ENCODE results near the gene TMEM125.

Gene TMEM125

GRCh38 chr1:43284546-43285110 lies 14.8 kb downstream of the TMEM125 start:
- no peak for DNase-seq
- Histone ChIP-seq H2AFZ (ENCODE audit: low read depth, low read length) (no peak overlapping the region), H3K79me1 (replicated peaks; ENCODE audit: low read length, poor library complexity, severe bottlenecking) (no peaks in the 10 kb centered on the region), H3K4ac (ENCODE audit: low read depth in 1 of 2, low read length in 2 of 2) (no peak overlapping the region), H4K8ac (ENCODE audit: low read length) (no peak overlapping the region), H2BK5ac (ENCODE audit: low read depth, low read length, poor library complexity, severe bottlenecking) (no peak overlapping the region), H4K91ac (ENCODE audit: low read length) (no peak overlapping the region), H3K9ac (ENCODE audit: low read length) (no peak overlapping the region), H3K36me3 (ENCODE audit: control insufficient read depth in 1 of 2, insufficient read depth in 2 of 2, low read depth in 1 of 2, low read length in 2 of 2) (no peaks in the 10 kb centered on the region), H3K4me1 (ENCODE audit: control insufficient read depth, insufficient read depth, low read depth, low read length) (peaks cover 2% of the 10 kb centered on the region), H3K23ac (ENCODE audit: low read length in 2 of 2) (no peak overlapping the region), H2AK5ac (ENCODE audit: low read length, severe bottlenecking) (no peak overlapping the region), H2BK12ac (ENCODE audit: low read length in 2 of 2) (no peak overlapping the region), H3K27me3 (ENCODE audit: control insufficient read depth in 1 of 2, insufficient read depth in 1 of 2, low read length in 2 of 2) (peaks cover 26 to 32% of the 10 kb centered on the region in 2 experiments), H3K4me2 (ENCODE audit: low read length, poor library complexity, severe bottlenecking) (no peak overlapping the region), H3K4me3 (ENCODE audit: insufficient read depth in 1 of 2, low read depth in 1 of 2, low read length in 2 of 2) (no peak overlapping the region), H3K9me3 (ENCODE audit: control insufficient read depth, low read length) (no peaks in the 10 kb centered on the region), H2BK15ac (ENCODE audit: low read depth, poor library complexity, severe bottlenecking) (no peak overlapping the region), H2BK120ac (ENCODE audit: low read depth, low read length) (no peak overlapping the region), H3K27ac (ENCODE audit: low read length, poor library complexity, severe bottlenecking) (no peak overlapping the region), H3K14ac (ENCODE audit: low read length in 2 of 2) (no peak overlapping the region), H3K18ac (ENCODE audit: low read depth in 1 of 2, low read length in 2 of 2) (no peak overlapping the region)
- 90% methylated on average over 12 of the region's 12 CpGs for WGBS

DNA sequence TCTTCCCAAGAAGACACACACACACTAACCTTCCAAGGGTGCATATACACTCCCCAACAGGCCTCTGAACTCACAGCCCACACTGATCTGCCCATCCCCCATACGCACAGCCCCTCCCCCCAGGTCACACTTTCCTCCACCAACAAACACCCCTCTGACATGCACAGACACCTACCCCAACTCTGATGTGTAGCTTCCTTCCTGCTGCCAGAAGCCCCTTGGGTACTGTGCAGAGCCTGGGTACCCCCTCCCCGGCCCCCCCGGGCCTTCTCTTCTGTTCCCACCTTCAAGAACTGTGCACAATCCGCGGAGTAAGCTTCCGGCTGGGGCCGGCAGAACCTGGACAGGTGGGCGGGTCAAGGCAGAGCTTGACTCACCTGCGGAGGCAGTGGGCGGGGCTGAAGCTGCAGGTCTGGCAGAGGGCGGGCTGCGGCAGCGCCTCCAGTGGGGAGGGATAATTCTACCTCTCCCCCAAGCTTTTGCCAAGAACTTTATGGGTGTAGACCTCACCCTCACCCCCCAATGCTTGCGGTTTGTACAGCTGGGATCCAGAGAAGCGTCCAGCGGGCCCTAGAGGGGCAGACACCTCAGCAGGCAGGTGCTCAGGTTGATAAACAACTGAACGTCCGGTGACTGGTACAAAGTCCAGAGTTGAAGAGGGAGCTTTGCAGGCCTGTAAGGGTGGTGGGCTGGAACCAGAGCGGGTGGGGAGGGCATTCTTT lies 15.6 kb downstream of the TMEM125 start, which contains the start of gene C1orf210:
C1orf210 (minus strand) TSS at position 313 of the 722 bp plus-strand sequence. CDS start 2,311 bp downstream, outside the sequence.
- Histone ChIP-seq H3K4me1 (ENCODE audit: control insufficient read depth, insufficient read depth, low read depth, low read length) (peaks cover 2% of the 10 kb centered on the region), H2AK5ac (ENCODE audit: low read length, severe bottlenecking) (no peak within 1 kb of the TSS), H3K14ac (ENCODE audit: low read length in 2 of 2) (no peak within 1 kb of the TSS), H3K27ac (ENCODE audit: low read length, poor library complexity, severe bottlenecking) (no peak within 1 kb of the TSS), H3K18ac (ENCODE audit: low read depth in 1 of 2, low read length in 2 of 2) (no peak within 1 kb of the TSS), H3K4me2 (ENCODE audit: low read length, poor library complexity, severe bottlenecking) (no peak within 1 kb of the TSS), H2BK15ac (ENCODE audit: low read depth, poor library complexity, severe bottlenecking) (no peak within 1 kb of the TSS), H3K23ac (ENCODE audit: low read length in 2 of 2) (no peak within 1 kb of the TSS), H3K4ac (ENCODE audit: low read depth in 1 of 2, low read length in 2 of 2) (no peak within 1 kb of the TSS), H4K8ac (ENCODE audit: low read length) (no peak within 1 kb of the TSS), H2BK12ac (ENCODE audit: low read length in 2 of 2) (no peak within 1 kb of the TSS), H3K27me3 (ENCODE audit: control insufficient read depth in 1 of 2, insufficient read depth in 1 of 2, low read length in 2 of 2) (peaks cover 25 to 26% of the 10 kb centered on the region in 2 experiments), H2BK5ac (ENCODE audit: low read depth, low read length, poor library complexity, severe bottlenecking) (no peak within 1 kb of the TSS), H4K91ac (ENCODE audit: low read length) (no peak within 1 kb of the TSS), H3K9me3 (ENCODE audit: control insufficient read depth, low read length) (no peaks in the 10 kb centered on the region), H3K9ac (ENCODE audit: low read length) (no peak within 1 kb of the TSS), H2AFZ (ENCODE audit: low read depth, low read length) (no peak within 1 kb of the TSS), H3K4me3 (ENCODE audit: insufficient read depth in 1 of 2, low read depth in 1 of 2, low read length in 2 of 2) (no peak within 1 kb of the TSS), H3K79me1 (replicated peaks; ENCODE audit: low read length, poor library complexity, severe bottlenecking) (no peaks in the 10 kb centered on the region), H2BK120ac (ENCODE audit: low read depth, low read length) (no peak within 1 kb of the TSS), H3K36me3 (ENCODE audit: control insufficient read depth in 1 of 2, insufficient read depth in 2 of 2, low read depth in 1 of 2, low read length in 2 of 2) (no peaks in the 10 kb centered on the region)
- WGBS = 39% methylated on average over 19 of the region's 19 CpGs
- DNase-seq = no peak

DNA sequence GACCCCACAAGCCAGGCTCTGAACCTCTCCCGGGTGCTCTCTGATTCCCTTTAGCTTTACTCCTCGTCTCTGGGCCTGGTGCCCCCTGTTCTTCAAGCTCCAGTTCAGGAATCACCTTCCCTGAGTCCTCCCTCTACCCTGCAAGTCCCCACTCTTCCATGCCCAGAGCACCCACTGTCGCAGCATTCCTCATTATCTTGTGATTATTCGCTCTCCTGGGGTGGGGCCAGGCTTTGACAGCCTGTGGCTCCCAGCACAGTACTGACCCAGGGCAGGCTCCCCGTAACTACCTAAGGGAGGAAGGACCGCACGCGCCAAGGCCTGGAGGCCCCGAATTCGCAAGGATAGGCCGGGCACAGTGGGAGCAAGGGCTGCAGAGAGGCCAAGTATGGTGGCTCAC lies 16.3 kb downstream of the TMEM125 start:
- H3K4me1 ChIP-seq (ENCODE audit: control insufficient read depth, insufficient read depth, low read depth, low read length) = peaks cover 2% of the 10 kb centered on the region
- no peaks in the 10 kb centered on the region for H3K9me3 ChIP-seq (ENCODE audit: control insufficient read depth, low read length)
- H2BK5ac ChIP-seq (ENCODE audit: low read depth, low read length, poor library complexity, severe bottlenecking) = no peak overlapping the region
- no peak overlapping the region for H4K91ac ChIP-seq (ENCODE audit: low read length)
- no peak overlapping the region for H4K8ac ChIP-seq (ENCODE audit: low read length)
- H2AK5ac ChIP-seq (ENCODE audit: low read length, severe bottlenecking) = no peak overlapping the region
- H3K14ac ChIP-seq (ENCODE audit: low read length in 2 of 2) = no peak overlapping the region
- H3K23ac ChIP-seq (ENCODE audit: low read length in 2 of 2) = no peak overlapping the region
- H3K79me1 ChIP-seq (replicated peaks; ENCODE audit: low read length, poor library complexity, severe bottlenecking) = no peaks in the 10 kb centered on the region
- H3K27me3 ChIP-seq (ENCODE audit: control insufficient read depth in 1 of 2, insufficient read depth in 1 of 2, low read length in 2 of 2) = peaks cover 21 to 26% of the 10 kb centered on the region in 2 experiments
- no peak overlapping the region for H3K4me2 ChIP-seq (ENCODE audit: low read length, poor library complexity, severe bottlenecking)
- H2BK120ac ChIP-seq (ENCODE audit: low read depth, low read length) = no peak overlapping the region
- H2BK12ac ChIP-seq (ENCODE audit: low read length in 2 of 2) = no peak overlapping the region
- H3K27ac ChIP-seq (ENCODE audit: low read length, poor library complexity, severe bottlenecking) = no peak overlapping the region
- no peak overlapping the region for H3K18ac ChIP-seq (ENCODE audit: low read depth in 1 of 2, low read length in 2 of 2)
- H3K9ac ChIP-seq (ENCODE audit: low read length) = no peak overlapping the region
- H3K4ac ChIP-seq (ENCODE audit: low read depth in 1 of 2, low read length in 2 of 2) = no peak overlapping the region
- no peaks in the 10 kb centered on the region for H3K36me3 ChIP-seq (ENCODE audit: control insufficient read depth in 1 of 2, insufficient read depth in 2 of 2, low read depth in 1 of 2, low read length in 2 of 2)
- DNase-seq = no peak
- H2AFZ ChIP-seq (ENCODE audit: low read depth, low read length) = no peak overlapping the region
- WGBS = 92% methylated on average over 11 of the region's 11 CpGs
- no peak overlapping the region for H2BK15ac ChIP-seq (ENCODE audit: low read depth, poor library complexity, severe bottlenecking)
- H3K4me3 ChIP-seq (ENCODE audit: insufficient read depth in 1 of 2, low read depth in 1 of 2, low read length in 2 of 2) = no peak overlapping the region

- peaks cover 21 to 26% of the 10 kb centered on the region in 2 experiments for H3K27me3 ChIP-seq (ENCODE audit: control insufficient read depth in 1 of 2, insufficient read depth in 1 of 2, low read length in 2 of 2)
- H3K9me3 ChIP-seq (ENCODE audit: control insufficient read depth, low read length) = no peaks in the 10 kb centered on the region
- no peak overlapping the region for H3K27ac ChIP-seq (ENCODE audit: low read length, poor library complexity, severe bottlenecking)
- H3K4me3 ChIP-seq (ENCODE audit: insufficient read depth in 1 of 2, low read depth in 1 of 2, low read length in 2 of 2) = no peak overlapping the region
- WGBS = 93% methylated on average over 4 of the region's 5 CpGs
- H3K4me1 ChIP-seq (ENCODE audit: control insufficient read depth, insufficient read depth, low read depth, low read length) = peaks cover 2% of the 10 kb centered on the region
- H3K18ac ChIP-seq (ENCODE audit: low read depth in 1 of 2, low read length in 2 of 2) = no peak overlapping the region
- H3K36me3 ChIP-seq (ENCODE audit: control insufficient read depth in 1 of 2, insufficient read depth in 2 of 2, low read depth in 1 of 2, low read length in 2 of 2) = no peaks in the 10 kb centered on the region
- H2AFZ ChIP-seq (ENCODE audit: low read depth, low read length) = no peak overlapping the region
- no peak overlapping the region for H3K4me2 ChIP-seq (ENCODE audit: low read length, poor library complexity, severe bottlenecking)
- no peak overlapping the region for H2BK12ac ChIP-seq (ENCODE audit: low read length in 2 of 2)
- H3K9ac ChIP-seq (ENCODE audit: low read length) = no peak overlapping the region
- no peak overlapping the region for H4K8ac ChIP-seq (ENCODE audit: low read length)
- no peak overlapping the region for H4K91ac ChIP-seq (ENCODE audit: low read length)
- H2BK5ac ChIP-seq (ENCODE audit: low read depth, low read length, poor library complexity, severe bottlenecking) = no peak overlapping the region
- H2BK120ac ChIP-seq (ENCODE audit: low read depth, low read length) = no peak overlapping the region
- no peak overlapping the region for H2AK5ac ChIP-seq (ENCODE audit: low read length, severe bottlenecking)
- H2BK15ac ChIP-seq (ENCODE audit: low read depth, poor library complexity, severe bottlenecking) = no peak overlapping the region
- no peaks in the 10 kb centered on the region for H3K79me1 ChIP-seq (replicated peaks; ENCODE audit: low read length, poor library complexity, severe bottlenecking)
- no peak overlapping the region for H3K14ac ChIP-seq (ENCODE audit: low read length in 2 of 2)
- H3K4ac ChIP-seq (ENCODE audit: low read depth in 1 of 2, low read length in 2 of 2) = no peak overlapping the region
- no peak for DNase-seq
- H3K23ac ChIP-seq (ENCODE audit: low read length in 2 of 2) = no peak overlapping the region
Measured at GRCh38 chr1:43286533-43286932, 16.8 kb downstream of the TMEM125 start.
